Measurements from ENCODE around the gene TRIL. TPM values are rescaled to one million over a fixed set of nuclear protein-coding genes. Genes with fewer than 3 reads are reported as not detected.

Gene TRIL, protein sequence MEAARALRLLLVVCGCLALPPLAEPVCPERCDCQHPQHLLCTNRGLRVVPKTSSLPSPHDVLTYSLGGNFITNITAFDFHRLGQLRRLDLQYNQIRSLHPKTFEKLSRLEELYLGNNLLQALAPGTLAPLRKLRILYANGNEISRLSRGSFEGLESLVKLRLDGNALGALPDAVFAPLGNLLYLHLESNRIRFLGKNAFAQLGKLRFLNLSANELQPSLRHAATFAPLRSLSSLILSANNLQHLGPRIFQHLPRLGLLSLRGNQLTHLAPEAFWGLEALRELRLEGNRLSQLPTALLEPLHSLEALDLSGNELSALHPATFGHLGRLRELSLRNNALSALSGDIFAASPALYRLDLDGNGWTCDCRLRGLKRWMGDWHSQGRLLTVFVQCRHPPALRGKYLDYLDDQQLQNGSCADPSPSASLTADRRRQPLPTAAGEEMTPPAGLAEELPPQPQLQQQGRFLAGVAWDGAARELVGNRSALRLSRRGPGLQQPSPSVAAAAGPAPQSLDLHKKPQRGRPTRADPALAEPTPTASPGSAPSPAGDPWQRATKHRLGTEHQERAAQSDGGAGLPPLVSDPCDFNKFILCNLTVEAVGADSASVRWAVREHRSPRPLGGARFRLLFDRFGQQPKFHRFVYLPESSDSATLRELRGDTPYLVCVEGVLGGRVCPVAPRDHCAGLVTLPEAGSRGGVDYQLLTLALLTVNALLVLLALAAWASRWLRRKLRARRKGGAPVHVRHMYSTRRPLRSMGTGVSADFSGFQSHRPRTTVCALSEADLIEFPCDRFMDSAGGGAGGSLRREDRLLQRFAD
- 0.03 TPM in 1 of 2 replicates, not detected in the other for total RNA-seq (2014; rRNA removed; shearing (Covaris generic); ENCODE audit: low replicate concordance)

DNA sequence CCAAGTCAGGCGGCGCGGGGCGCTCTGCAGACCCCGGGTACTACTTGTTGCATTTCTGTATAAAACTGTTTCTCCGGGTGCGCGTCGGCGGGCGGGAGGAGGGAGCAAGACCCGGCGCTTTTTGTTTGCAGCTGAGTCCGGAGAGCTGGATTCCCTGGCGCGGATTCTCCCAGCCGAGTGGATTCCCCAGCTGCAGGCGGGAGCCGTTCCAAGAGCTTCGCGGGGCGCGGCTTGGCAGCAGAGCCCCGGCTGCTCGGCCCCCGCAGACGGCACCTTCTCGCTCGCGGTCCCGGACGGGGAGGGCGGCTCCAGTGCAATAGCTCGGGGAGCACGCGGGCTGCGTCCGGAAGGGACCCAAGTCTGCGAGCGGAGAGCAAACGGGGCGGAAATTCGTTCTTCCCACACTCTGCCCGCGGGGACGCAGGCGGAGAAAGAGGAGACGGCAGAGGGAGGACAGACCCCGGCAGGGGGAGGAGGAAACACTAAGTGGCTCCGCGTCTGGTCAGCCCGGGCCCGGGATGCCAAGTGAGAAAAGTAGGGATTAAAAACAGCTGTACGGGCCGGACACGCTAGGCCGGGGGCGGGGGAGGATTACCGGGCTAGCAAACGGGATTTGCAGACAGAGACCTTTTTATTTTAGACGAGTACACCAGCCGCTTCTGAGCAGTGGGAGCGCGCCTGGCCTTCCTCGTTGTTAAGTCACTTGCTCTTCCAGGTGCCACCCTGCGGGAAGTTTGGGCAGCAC lies at the start of gene TRIL:
TSS of gene TRIL (minus strand) at position 96 of the 745 bp plus-strand sequence. CDS start 284 bp downstream, outside the sequence.
- H3K9me3 ChIP-seq: no peaks in the 10 kb centered on the region
- peak within 1 kb of the TSS; percentile 45 for H3K4me3 ChIP-seq
- H3K36me3 ChIP-seq: no peaks in the 10 kb centered on the region
- peak; percentile 87 for DNase-seq
- H3K27me3 ChIP-seq: peaks cover 16% of the 10 kb centered on the region

DNA sequence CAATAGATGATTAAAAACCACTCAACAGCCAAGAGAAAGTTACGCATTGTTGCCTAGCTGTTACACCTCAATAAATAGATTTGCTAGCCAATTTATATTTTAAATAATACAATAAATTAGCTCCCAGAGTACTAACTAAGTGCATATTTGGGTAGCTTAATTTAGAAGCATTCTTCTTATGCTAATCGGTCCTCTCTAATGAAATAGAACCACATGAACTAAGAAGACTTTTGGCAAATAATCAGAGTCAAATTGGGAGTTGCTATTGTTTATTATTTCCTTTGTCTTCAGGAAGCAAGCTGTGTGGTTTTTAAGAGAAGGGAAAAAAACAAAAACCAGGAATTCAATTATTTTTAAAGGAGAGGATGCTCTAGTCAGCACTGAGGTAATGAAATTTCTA lies 49.0 kb upstream of the TRIL start:
- no peaks in the 10 kb centered on the region for H3K36me3 ChIP-seq
- no peak overlapping the region for H3K4me3 ChIP-seq
- H3K9me3 ChIP-seq: peaks cover 10% of the 10 kb centered on the region
- H3K27me3 ChIP-seq: peaks cover 3% of the 10 kb centered on the region
- no peak for DNase-seq

DNA sequence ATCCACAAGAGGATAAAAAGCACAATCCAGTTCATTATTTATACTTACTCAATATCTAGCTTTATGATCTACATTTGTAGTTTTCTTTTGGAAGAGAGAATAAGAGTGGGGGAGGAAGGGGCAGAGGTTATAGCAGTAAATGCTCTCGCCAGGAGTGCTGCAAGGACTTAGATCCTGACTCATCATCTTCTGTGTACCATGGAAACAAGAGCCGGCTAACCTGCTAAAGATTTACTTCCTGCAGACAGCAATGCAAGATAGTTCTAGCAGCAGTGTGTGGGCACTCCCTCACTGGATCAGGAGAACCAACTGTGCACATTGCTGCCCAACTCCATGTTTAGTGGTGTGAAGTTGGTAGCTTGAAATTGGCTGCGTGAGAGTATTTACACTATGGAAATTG lies 47.7 kb upstream of the TRIL start:
- DNase-seq: peak; percentile 8
- no peaks in the 10 kb centered on the region for H3K36me3 ChIP-seq
- peaks cover 10% of the 10 kb centered on the region for H3K9me3 ChIP-seq
- H3K4me3 ChIP-seq: no peak overlapping the region
- peaks cover 8% of the 10 kb centered on the region for H3K27me3 ChIP-seq

DNA sequence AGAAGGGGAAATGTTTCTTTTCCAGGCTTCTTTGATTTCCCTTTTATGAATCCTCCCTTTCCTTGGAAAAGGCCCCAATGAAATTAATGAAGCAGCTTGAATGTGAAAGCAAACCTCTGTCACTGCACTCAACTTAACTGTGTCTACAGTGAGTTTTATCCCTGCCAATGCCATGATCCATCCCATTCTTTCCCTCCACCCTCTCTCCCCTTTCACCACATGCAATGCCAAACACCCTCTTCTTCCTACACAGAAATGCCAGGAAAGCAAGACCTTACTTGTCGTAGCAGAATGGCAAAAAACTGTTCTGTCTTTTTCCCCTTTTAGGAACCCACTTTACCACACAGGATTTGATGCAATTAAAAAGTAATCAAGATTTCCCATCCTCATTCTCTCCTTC lies 47.3 kb upstream of the TRIL start:
- no peak overlapping the region for H3K4me3 ChIP-seq
- no peak for DNase-seq
- peaks cover 10% of the 10 kb centered on the region for H3K9me3 ChIP-seq
- H3K36me3 ChIP-seq: no peaks in the 10 kb centered on the region
- H3K27me3 ChIP-seq: peaks cover 8% of the 10 kb centered on the region

DNA sequence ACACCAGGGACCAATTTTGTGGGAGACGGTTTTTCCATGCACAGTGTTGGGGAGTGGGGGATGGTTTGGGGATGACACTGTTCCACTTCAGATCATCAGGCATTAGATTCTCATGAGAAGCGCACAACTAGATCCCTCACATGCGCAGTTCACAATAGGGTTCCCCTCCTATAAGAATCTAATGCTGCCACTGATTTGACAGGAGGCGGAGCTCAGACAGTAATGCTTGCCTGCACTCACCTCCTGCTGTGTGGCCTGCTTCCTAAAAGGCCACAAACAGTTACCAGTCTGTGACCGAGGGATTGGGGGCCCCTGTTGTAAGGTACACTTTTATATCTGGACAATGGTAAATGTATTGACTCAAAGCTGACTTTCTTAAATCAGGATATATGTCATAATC lies 45.6 kb upstream of the TRIL start:
- H3K9me3 ChIP-seq: peaks cover 10% of the 10 kb centered on the region
- peaks cover 8% of the 10 kb centered on the region for H3K27me3 ChIP-seq
- H3K4me3 ChIP-seq: no peak overlapping the region
- no peaks in the 10 kb centered on the region for H3K36me3 ChIP-seq
- DNase-seq: no peak

DNA sequence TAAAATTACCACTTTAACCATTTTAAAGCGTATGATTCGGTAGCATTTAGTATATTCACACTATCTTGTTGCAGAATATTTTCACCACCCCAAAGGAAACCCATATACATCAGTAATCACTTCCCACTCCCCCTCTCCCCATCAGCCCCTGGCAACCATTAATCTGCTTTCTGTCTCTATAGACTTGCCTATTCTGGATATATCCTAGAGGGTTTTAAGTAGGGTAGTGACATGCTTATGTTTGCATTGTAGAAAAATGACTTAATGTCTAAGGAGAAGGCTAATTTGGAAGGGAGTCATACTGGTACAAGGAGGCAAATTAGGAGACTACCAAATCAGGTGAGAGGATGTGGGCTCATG lies 42.6 kb upstream of the TRIL start:
- no peak overlapping the region for H3K4me3 ChIP-seq

DNA sequence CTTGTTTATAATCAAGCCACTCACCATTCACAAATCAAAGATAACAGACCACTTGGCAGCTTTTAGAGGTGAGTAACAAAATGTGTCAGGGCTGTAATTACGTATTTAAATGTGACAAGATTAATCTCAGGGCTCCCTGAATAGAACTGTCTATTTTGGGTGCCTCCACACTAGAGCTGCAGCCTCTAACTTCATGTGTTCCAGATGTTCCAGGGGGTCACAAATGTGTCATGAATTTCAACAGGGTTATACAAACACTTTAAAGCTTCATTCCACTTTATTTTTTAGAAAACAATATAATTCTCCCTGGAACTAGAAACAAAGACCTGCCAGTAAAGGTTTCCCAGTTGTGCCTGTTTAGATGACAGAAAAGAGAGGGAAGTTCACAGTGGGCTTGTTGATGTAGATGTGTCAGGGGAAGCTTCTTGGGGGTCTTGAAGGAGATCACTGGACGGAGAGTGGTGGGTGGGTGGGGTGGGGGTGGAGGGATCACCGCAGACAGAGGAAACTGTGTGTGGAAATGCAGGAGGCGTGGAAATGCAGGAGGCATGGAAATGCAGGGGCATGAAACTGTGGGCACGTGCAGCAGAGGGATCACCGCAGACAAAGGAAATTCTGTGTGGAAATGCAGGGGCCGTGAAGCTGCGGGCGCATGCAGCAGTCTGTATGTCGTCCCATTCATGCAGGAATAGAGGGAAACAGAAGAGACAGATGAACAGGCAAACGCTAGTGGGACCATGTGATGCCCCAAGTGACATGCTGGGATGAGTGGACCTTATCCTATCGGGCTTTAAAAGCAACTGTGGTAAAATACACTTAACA lies 42.0 kb upstream of the TRIL start:
- DNase-seq: no peak
- Histone ChIP-seq H3K9me3 (peaks cover under 1% of the 10 kb centered on the region; the same call in 1 of the 2 replicates), H3K36me3 (no peaks in the 10 kb centered on the region), H3K27me3 (peaks cover 14% of the 10 kb centered on the region), H3K4me3 (no peak overlapping the region)

More for the DNA sequence above, 42.6 kb upstream of the TRIL start:
- H3K36me3 ChIP-seq: no peaks in the 10 kb centered on the region
- peaks cover 6% of the 10 kb centered on the region; the same call in 1 of the 2 replicates for H3K9me3 ChIP-seq
- peaks cover 10% of the 10 kb centered on the region for H3K27me3 ChIP-seq
- no peak for DNase-seq

DNA sequence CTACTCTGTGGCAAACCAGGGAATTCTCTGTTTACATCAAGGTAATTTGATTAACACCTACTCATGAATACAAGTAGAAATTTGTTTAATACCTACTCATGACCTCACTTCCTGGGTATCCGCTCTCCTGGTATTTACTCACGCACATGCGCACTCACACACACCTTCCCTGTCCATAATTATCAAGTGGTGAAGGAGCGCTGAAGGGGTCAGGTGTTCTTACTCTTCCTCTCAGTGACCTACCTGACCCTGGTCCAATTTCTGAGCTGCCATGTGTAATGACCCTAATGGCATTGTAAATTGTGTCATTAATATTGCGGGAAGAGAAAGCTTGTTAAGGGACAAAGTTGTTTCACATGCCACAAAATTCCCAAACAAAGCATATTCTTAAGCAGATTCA lies 41.3 kb upstream of the TRIL start:
- H3K9me3 ChIP-seq: no peaks in the 10 kb centered on the region
- no peak overlapping the region for H3K4me3 ChIP-seq
- H3K36me3 ChIP-seq: no peaks in the 10 kb centered on the region
- peaks cover 19% of the 10 kb centered on the region for H3K27me3 ChIP-seq
- DNase-seq: no peak

DNA sequence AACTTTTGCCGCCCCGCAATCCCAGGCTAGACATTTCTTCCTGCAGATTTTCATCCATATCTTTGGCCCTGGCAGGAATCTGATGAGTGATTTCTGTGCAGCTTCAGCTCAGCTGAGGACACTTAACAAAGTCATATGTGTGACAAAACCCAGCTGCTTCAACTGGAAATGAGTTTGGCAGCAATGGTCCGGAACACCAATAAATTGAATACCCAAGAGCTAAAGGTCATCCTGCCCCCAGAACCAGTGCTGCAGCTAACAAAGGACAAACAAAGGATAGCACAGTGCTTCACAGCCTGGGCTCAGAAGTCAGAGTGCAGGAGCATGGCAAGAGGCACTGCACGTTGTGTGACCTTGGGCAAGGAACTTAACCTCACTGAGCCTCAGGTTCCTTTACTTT lies 40.0 kb upstream of the TRIL start:
- Histone ChIP-seq H3K4me3 (no peak overlapping the region), H3K36me3 (no peaks in the 10 kb centered on the region), H3K27me3 (peaks cover 22% of the 10 kb centered on the region), H3K9me3 (no peaks in the 10 kb centered on the region)
- no peak for DNase-seq

DNA sequence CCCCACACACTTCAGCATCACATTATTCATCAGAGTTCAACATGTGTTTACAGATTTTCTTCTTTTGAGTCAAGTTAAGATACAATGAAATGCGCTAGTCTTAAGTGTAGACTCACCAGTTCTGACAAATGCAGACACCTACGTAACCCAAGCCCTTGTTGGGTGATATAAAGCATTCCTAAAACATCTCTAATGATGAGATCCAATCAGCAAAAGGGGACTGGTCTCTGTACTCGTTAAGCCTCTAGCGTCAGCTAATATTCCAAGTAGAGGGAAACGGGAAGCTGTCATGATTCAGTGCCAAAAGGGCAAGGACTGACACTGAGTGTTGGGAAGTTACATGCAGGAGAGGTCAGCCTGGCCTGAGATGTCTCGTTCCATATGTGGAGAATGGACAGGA lies 38.7 kb upstream of the TRIL start:
- no peak for DNase-seq
- Histone ChIP-seq H3K4me3 (no peak overlapping the region), H3K9me3 (no peaks in the 10 kb centered on the region), H3K36me3 (no peaks in the 10 kb centered on the region), H3K27me3 (peaks cover 24% of the 10 kb centered on the region)

DNA sequence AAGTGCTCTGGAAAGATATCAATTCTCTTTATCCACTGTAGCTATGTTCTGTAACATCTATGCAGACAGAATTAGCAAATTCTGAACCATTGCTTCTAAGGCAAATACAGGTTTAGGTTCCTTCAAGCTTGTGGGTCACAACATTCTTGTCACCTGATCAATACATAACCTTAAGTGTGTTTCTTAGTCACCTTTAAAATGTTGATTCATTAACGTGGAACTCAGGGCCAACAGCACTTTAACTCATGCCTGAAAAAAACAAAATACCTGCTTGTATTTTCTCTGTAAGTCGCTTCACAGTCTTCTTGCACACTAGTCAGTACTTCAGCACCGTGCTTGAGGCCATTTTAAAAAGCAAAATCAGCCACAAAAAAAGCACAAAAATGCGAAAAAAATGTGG lies 35.2 kb upstream of the TRIL start:
- DNase-seq: no peak
- H3K27me3 ChIP-seq: peaks cover 19% of the 10 kb centered on the region
- no peaks in the 10 kb centered on the region for H3K36me3 ChIP-seq
- no peak overlapping the region for H3K4me3 ChIP-seq
- H3K9me3 ChIP-seq: no peaks in the 10 kb centered on the region

DNA sequence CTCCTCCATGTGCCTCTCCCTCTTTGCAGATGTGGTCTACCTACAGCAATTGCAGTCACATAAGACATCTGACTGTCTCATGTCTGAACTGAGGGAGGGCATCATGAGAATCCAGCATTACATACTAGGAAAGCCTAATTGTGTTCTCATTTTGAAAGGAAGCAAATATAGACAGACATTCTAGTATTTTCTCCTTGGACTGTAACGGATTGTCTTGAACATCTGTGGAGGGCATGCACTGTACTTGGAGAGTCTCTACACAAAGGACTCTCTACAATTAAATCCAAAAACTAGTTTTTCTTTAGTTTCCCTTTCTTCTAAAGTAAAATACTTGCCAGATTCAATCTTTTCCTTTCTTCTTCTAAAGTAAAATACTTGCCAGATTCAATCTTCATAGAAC lies 34.7 kb upstream of the TRIL start:
- Histone ChIP-seq H3K36me3 (no peaks in the 10 kb centered on the region), H3K27me3 (peaks cover 19% of the 10 kb centered on the region), H3K4me3 (no peak overlapping the region), H3K9me3 (no peaks in the 10 kb centered on the region)
- no peak for DNase-seq

DNA sequence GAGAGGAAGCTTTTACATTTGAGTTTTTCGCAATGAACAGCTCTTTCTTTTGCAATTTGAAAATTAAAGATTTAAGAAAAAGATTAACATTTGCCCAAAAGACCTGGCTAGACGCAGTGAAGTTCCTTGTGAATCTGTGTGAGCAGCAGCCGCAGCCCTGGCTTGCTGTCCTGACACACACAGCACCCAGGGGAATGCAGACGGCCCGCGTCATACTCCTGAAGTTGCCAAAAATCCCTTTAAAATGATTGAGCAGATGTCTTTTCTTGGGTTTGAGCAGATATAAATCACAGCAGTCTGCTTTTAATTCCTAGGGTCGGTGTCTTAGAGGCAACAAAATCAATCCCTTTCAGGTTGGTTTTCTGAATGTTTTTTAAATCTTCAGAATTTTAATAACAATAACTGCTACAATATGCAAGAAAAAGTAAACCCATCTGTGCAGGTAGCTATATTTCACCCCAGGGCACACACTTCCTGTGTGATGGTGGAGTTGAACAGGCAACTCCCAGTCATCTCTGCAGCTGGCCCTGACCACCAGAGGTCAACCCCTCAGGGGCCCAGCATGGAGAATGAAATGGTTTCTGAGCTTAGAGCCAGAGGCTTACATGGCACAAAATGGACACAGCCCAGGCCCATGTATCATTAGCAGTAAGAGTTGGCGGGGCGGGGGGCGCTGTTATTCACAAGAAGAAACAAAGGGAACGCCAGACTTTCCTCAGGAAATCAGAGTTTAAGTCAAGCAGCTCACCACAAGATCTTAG lies 32.2 kb upstream of the TRIL start:
- Histone ChIP-seq H3K27me3 (peaks cover 16% of the 10 kb centered on the region), H3K4me3 (no peak overlapping the region), H3K36me3 (no peaks in the 10 kb centered on the region), H3K9me3 (no peaks in the 10 kb centered on the region)
- peak; percentile 55 for DNase-seq

DNA sequence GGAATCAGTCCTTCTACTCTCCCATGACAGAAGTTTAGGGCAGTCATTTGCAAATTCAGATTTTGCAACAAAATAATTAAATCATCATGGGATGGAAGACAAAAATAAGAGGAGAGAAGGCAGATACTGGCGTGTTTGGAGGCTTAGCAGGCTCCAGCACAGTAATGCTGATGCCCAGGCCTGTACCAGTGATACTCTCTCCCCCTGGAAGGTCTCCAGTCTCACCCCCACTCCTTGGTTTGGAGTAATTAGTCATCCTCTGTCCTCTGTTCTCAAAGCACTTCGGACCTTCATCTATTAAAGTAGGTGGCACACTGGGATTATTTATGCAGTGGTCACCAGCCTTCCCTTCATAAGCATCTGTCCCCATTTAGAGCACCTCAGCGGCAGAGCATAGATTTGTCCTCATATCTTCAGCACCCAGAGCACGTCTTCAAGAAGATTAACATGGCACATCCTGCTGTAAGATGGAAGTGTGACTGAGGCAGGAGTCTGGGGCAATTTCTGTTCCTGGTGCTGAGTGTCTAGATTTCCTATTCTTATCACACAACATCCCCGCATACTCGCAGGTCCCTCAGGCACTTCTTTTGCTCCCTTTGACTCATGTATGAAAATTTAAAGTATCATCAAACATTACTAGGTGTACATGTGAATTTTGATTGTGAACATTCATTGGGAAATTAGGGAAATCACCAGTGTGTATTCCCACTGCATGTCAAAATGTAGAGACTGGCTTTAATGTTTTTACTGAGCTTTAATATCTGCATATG lies 31.3 kb upstream of the TRIL start:
- Histone ChIP-seq H3K36me3 (no peaks in the 10 kb centered on the region), H3K4me3 (no peak overlapping the region)
- DNase-seq: no peak

DNA sequence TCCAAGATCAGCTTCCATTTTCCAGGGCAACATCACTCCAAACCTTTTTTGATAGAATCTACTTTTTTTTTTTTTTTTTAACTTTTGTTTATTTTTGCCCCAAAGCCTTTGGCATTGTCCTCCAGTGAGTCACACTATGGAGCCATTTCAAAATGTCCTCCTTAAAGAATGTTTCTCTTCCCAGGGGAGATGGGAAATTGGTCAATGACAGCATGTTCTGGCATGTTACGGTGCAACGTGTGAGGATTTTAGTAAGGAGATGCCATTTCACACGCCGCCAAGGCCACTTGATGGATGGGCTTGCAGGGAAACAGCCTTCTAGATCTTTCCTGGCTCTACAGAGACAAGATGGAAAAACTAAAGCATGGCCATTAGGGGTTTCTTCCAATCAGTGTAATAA lies 30.7 kb upstream of the TRIL start:
- Histone ChIP-seq H3K4me3 (no peak overlapping the region), H3K27me3 (peaks cover 4% of the 10 kb centered on the region; the same call in 1 of the 2 replicates), H3K36me3 (no peaks in the 10 kb centered on the region), H3K9me3 (no peaks in the 10 kb centered on the region)
- DNase-seq: peak; percentile 74

More for the DNA sequence above, 31.3 kb upstream of the TRIL start:
- Histone ChIP-seq H3K9me3 (no peaks in the 10 kb centered on the region), H3K27me3 (peaks cover 7% of the 10 kb centered on the region)
